ENCODE data around the gene INPP5A. TPM values are rescaled to one million over a fixed set of nuclear protein-coding genes. Genes with fewer than 3 reads are reported as not detected.

INPP5A gene
- total and polyA plus RNA-seq, 10 donors: 11.1 to 41.3 (median 30.8) TPM

- H3K27ac ChIP-seq: no peak overlapping the region
These were observed 148.5 kb downstream of the INPP5A start for GRCh38 chr10:132685921-132686680.

GRCh38 chr10:132687181-132687892 lies 149.8 kb downstream of the INPP5A start:
- Histone ChIP-seq H3K4me1 (peaks cover 3 to 28% (median 20%) of the 10 kb centered on the region in 6 donors), H3K4me3 (no peak overlapping the region), H3K9me3 (peaks cover 0 to 5% (median 0%) of the 10 kb centered on the region in 8 donors), H3K36me3 (peaks cover 0 to 41% (median 16%) of the 10 kb centered on the region in 6 donors), H3K27ac (no peak overlapping the region), H3K27me3 (replicated peaks in 1 of 7) (no peaks in the 10 kb centered on the region)
- TF ChIP-seq, protein P1, sequence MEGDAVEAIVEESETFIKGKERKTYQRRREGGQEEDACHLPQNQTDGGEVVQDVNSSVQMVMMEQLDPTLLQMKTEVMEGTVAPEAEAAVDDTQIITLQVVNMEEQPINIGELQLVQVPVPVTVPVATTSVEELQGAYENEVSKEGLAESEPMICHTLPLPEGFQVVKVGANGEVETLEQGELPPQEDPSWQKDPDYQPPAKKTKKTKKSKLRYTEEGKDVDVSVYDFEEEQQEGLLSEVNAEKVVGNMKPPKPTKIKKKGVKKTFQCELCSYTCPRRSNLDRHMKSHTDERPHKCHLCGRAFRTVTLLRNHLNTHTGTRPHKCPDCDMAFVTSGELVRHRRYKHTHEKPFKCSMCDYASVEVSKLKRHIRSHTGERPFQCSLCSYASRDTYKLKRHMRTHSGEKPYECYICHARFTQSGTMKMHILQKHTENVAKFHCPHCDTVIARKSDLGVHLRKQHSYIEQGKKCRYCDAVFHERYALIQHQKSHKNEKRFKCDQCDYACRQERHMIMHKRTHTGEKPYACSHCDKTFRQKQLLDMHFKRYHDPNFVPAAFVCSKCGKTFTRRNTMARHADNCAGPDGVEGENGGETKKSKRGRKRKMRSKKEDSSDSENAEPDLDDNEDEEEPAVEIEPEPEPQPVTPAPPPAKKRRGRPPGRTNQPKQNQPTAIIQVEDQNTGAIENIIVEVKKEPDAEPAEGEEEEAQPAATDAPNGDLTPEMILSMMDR (IDR thresholded peaks at IDR 0.05 in 8 of 11, conservative IDR thresholded peaks at IDR 0.05 in 3 of 11): no peak
- TF ChIP-seq POLR2A (IDR thresholded peaks at IDR 0.05): no peak
- TF ChIP-seq POLR2AphosphoS5 (IDR thresholded peaks at IDR 0.05): peak in 1 of 3 donors; percentile 10
- 88 to 94% (median 89%) methylated on average over 18 to 21 of the region's 21 CpGs for WGBS, 5 donors
- DNase-seq: peak; percentile 59
- intact Hi-C loops (cut with DNase I; ENCODE audit: low total_unique reads): no loop called here

More at GRCh38 chr10:132685921-132686680, 148.5 kb downstream of the INPP5A start:
- WGBS, 5 donors: 91 to 94% (median 93%) methylated on average over 25 of the region's 25 CpGs
- H3K4me1 ChIP-seq: peaks cover 3 to 28% (median 20%) of the 10 kb centered on the region in 6 donors
- intact Hi-C loops (cut with DNase I; ENCODE audit: low total_unique reads): no loop called here
- H3K4me3 ChIP-seq: no peak overlapping the region
- peak; percentile 64 for DNase-seq
- H3K27me3 ChIP-seq (replicated peaks in 1 of 7): no peaks in the 10 kb centered on the region
- H3K36me3 ChIP-seq: peaks cover 0 to 39% (median 11%) of the 10 kb centered on the region in 6 donors
- TF ChIP-seq POLR2A (IDR thresholded peaks at IDR 0.05): no peak
- TF ChIP-seq, protein P1 (IDR thresholded peaks at IDR 0.05 in 8 of 11, conservative IDR thresholded peaks at IDR 0.05 in 3 of 11): no peak
- no peak for TF ChIP-seq POLR2AphosphoS5 (IDR thresholded peaks at IDR 0.05)
- H3K9me3 ChIP-seq: peaks cover 0 to under 1% (median 0%) of the 10 kb centered on the region in 8 donors

- intact Hi-C loops (cut with DNase I; ENCODE audit: low total_unique reads): no loop called here
These were observed 150.4 kb downstream of the INPP5A start for GRCh38 chr10:132687893-132688579.

More at GRCh38 chr10:132687893-132688579, 150.4 kb downstream of the INPP5A start:
- peaks cover 3 to 28% (median 20%) of the 10 kb centered on the region in 6 donors for H3K4me1 ChIP-seq
- H3K27ac ChIP-seq: no peak overlapping the region
- no peak overlapping the region for H3K4me3 ChIP-seq
- peaks cover 0 to 34% (median 16%) of the 10 kb centered on the region in 6 donors for H3K36me3 ChIP-seq
- no peaks in the 10 kb centered on the region for H3K27me3 ChIP-seq (replicated peaks in 1 of 7)
- WGBS, 5 donors: 81 to 90% (median 87%) methylated on average over 6 to 14 of the region's 14 CpGs
- peaks cover 0 to 5% (median 0%) of the 10 kb centered on the region in 8 donors for H3K9me3 ChIP-seq
- DNase-seq: peak; percentile 55
- TF ChIP-seq POLR2A (IDR thresholded peaks at IDR 0.05) (no peak), POLR2AphosphoS5 (IDR thresholded peaks at IDR 0.05) (no peak)
- TF ChIP-seq, protein P1 (IDR thresholded peaks at IDR 0.05 in 8 of 11, conservative IDR thresholded peaks at IDR 0.05 in 3 of 11): no peak
